Mesenchymal stem cell (in vitro differentiated cells and primary cell): ENCODE measurements around the gene SMIM29.
"Not testable (repeated sequence)": the region's sequence is repeated elsewhere in the genome, so short reads cannot be mapped to it uniquely, and the experiment has no call there.

Source experiments
- DNase-seq: peaks from one replicate; pipeline ENCODE4 v3.0.0-alpha.2; 2013
- H2AFZ ChIP-seq: one replicate; pipeline ENCODE4 v1.6.1; 2013; ENCODE audit warnings: low read depth, mild to moderate bottlenecking, control low read depth, inconsistent platforms, low read length, moderate library complexity
- H2AK5ac ChIP-seq: 2 replicates; pipeline ENCODE4 v1.6.1; 2013; ENCODE audit warnings: low read length, moderate library complexity, mild to moderate bottlenecking, inconsistent platforms; ENCODE audit not compliant: severe bottlenecking
- H2BK120ac ChIP-seq: one replicate; pipeline ENCODE4 v1.6.1; 2013; ENCODE audit warnings: low read depth, mild to moderate bottlenecking, inconsistent platforms, low read length, moderate library complexity
- H2BK12ac ChIP-seq, 2 experiments: one replicate each; pipeline ENCODE4 v1.6.1; 2013; ENCODE audit warnings: inconsistent platforms in 2 of 2, low read length in 2 of 2, mild to moderate bottlenecking in 2 of 2, moderate library complexity in 2 of 2, control low read depth in 1 of 2
- H2BK15ac ChIP-seq: one replicate; pipeline ENCODE4 v1.6.1; 2013; ENCODE audit warnings: mild to moderate bottlenecking, low read depth, inconsistent platforms; ENCODE audit not compliant: poor library complexity, severe bottlenecking
- H2BK5ac ChIP-seq: 2 replicates; pipeline ENCODE4 v1.6.1; 2013; ENCODE audit warnings: low read depth, mild to moderate bottlenecking, low read length, control low read depth, inconsistent platforms; ENCODE audit not compliant: poor library complexity, severe bottlenecking
- H3K14ac ChIP-seq, 2 experiments: one replicate each; pipeline ENCODE4 v1.6.1; 2013; ENCODE audit warnings: inconsistent platforms in 2 of 2, low read length in 2 of 2, control low read depth in 1 of 2, mild to moderate bottlenecking in 1 of 2, moderate library complexity in 1 of 2
- H3K18ac ChIP-seq, 2 experiments: one replicate each; pipeline ENCODE4 v1.6.1; 2013; ENCODE audit warnings: inconsistent platforms in 2 of 2, low read length in 2 of 2, control low read depth in 1 of 2, low read depth in 1 of 2, mild to moderate bottlenecking in 1 of 2
- H3K23ac ChIP-seq, 2 experiments: one replicate each; pipeline ENCODE4 v1.6.1; 2013; ENCODE audit warnings: inconsistent platforms in 2 of 2, low read length in 2 of 2, mild to moderate bottlenecking in 2 of 2, moderate library complexity in 2 of 2, control low read depth in 1 of 2
- H3K27ac ChIP-seq: 2 replicates; pipeline ENCODE4 v1.5.1; 2013; ENCODE audit warnings: mild to moderate bottlenecking, moderate library complexity, low read length, control low read depth, inconsistent platforms; ENCODE audit not compliant: poor library complexity, severe bottlenecking
- H3K27me3 ChIP-seq, 2 experiments: 2 replicates each; pipeline versions ENCODE4 v1.6.1 to v1.7.0; 2013; ENCODE audit warnings: low read length in 2 of 2, mild to moderate bottlenecking in 2 of 2, moderate library complexity in 2 of 2, control low read depth in 1 of 2, inconsistent platforms in 1 of 2; ENCODE audit not compliant: control insufficient read depth in 1 of 2, insufficient read depth in 1 of 2
- H3K36me3 ChIP-seq, 2 experiments: 2 replicates each; pipeline versions ENCODE4 v1.6.1 to v1.7.0; 2013; ENCODE audit warnings: low read length in 2 of 2, control low read depth in 1 of 2, inconsistent platforms in 1 of 2, low read depth in 1 of 2, mild to moderate bottlenecking in 1 of 2; ENCODE audit not compliant: insufficient read depth in 2 of 2, control insufficient read depth in 1 of 2
- H3K4ac ChIP-seq, 2 experiments: one replicate each; pipeline ENCODE4 v1.6.1; 2013; ENCODE audit warnings: inconsistent platforms in 2 of 2, low read length in 2 of 2, mild to moderate bottlenecking in 2 of 2, moderate library complexity in 2 of 2, control low read depth in 1 of 2, low read depth in 1 of 2
- H3K4me1 ChIP-seq: 2 replicates; pipeline ENCODE4 v1.6.1; 2013; ENCODE audit warnings: low read depth, low read length, control low read depth; ENCODE audit not compliant: control insufficient read depth, insufficient read depth
- H3K4me2 ChIP-seq: 2 replicates; pipeline ENCODE4 v1.6.1; 2013; ENCODE audit warnings: low read length, mild to moderate bottlenecking, inconsistent platforms; ENCODE audit not compliant: poor library complexity, severe bottlenecking
- H3K4me3 ChIP-seq, 2 experiments: 2 replicates each; pipeline versions ENCODE4 v1.5.1 to v1.7.0; 2013; ENCODE audit warnings: low read length in 2 of 2, mild to moderate bottlenecking in 2 of 2, control low read depth in 1 of 2, low read depth in 1 of 2; ENCODE audit not compliant: insufficient read depth in 1 of 2
- H3K79me1 ChIP-seq: replicated peaks from 2 replicates; pipeline ENCODE4 v1.6.1; 2013; ENCODE audit warnings: mild to moderate bottlenecking, control low read depth, low read length, inconsistent platforms; ENCODE audit not compliant: poor library complexity, severe bottlenecking
- H3K9ac ChIP-seq: 2 replicates; pipeline ENCODE4 v1.7.0; 2013; ENCODE audit warnings: mild to moderate bottlenecking, low read length, moderate library complexity
- H3K9me3 ChIP-seq: 2 replicates; pipeline ENCODE4 v1.7.0; 2013; ENCODE audit warnings: mild to moderate bottlenecking, low read length; ENCODE audit not compliant: control insufficient read depth
- H4K8ac ChIP-seq: one replicate; pipeline ENCODE4 v1.6.1; 2013; ENCODE audit warnings: inconsistent platforms, mild to moderate bottlenecking, low read length, moderate library complexity
- H4K91ac ChIP-seq: one replicate; pipeline ENCODE4 v1.6.1; 2013; ENCODE audit warnings: mild to moderate bottlenecking, low read length, inconsistent platforms
- WGBS: methylation state at CpG from one replicate; pipeline ENCODE4 v1.1.7; 2013; ENCODE audit warnings: mixed read lengths; 5-methylcytosine and 5-hydroxymethylcytosine counted together

The SMIM29 gene

GRCh38 chr6:34263484-34263883 is 14.7 kb upstream of the SMIM29 start:
- H3K14ac ChIP-seq, H3K4ac ChIP-seq, H3K9me3 ChIP-seq, H3K4me1 ChIP-seq, H2BK12ac ChIP-seq, H2AFZ ChIP-seq, H2AK5ac ChIP-seq, H3K23ac ChIP-seq, H2BK5ac ChIP-seq, H3K9ac ChIP-seq, H4K91ac ChIP-seq, H2BK120ac ChIP-seq, H3K4me3 ChIP-seq, DNase-seq, H3K27me3 ChIP-seq, H3K27ac ChIP-seq, H3K4me2 ChIP-seq, H3K18ac ChIP-seq, H2BK15ac ChIP-seq, H3K79me1 ChIP-seq, H4K8ac ChIP-seq: not testable (repeated sequence)
- 94% methylated on average over 16 of the region's 23 CpGs for WGBS
- peaks cover 9 to 42% of the 10 kb centered on the region in 2 experiments for H3K36me3 ChIP-seq

GRCh38 chr6:34260576-34261267 is 11.9 kb upstream of the SMIM29 start:
- H2BK12ac ChIP-seq = no peak overlapping the region
- no peak overlapping the region for H2BK5ac ChIP-seq
- no peak overlapping the region for H4K91ac ChIP-seq
- H3K4me2 ChIP-seq = no peak overlapping the region
- H3K23ac ChIP-seq = no peak overlapping the region
- no peaks in the 10 kb centered on the region for H3K4me1 ChIP-seq
- H2BK120ac ChIP-seq = no peak overlapping the region
- no peak overlapping the region for H3K18ac ChIP-seq
- H3K79me1 ChIP-seq = no peaks in the 10 kb centered on the region
- no peak overlapping the region for H3K4ac ChIP-seq
- no peak overlapping the region for H4K8ac ChIP-seq
- peaks cover 9 to 42% of the 10 kb centered on the region in 2 experiments for H3K36me3 ChIP-seq
- peaks cover 6% of the 10 kb centered on the region for H3K9me3 ChIP-seq
- H3K27ac ChIP-seq = no peak overlapping the region
- H3K27me3 ChIP-seq = no peaks in the 10 kb centered on the region
- no peak overlapping the region for H2AFZ ChIP-seq
- no peak overlapping the region for H3K4me3 ChIP-seq
- H2AK5ac ChIP-seq = no peak overlapping the region
- no peak overlapping the region for H2BK15ac ChIP-seq
- H3K14ac ChIP-seq = no peak overlapping the region
- WGBS = 89% methylated on average over 17 of the region's 17 CpGs
- no peak overlapping the region for H3K9ac ChIP-seq
- DNase-seq = no peak

- H2BK15ac ChIP-seq = no peak overlapping the region
- H4K91ac ChIP-seq = no peak overlapping the region
- no peak for DNase-seq
- no peak overlapping the region for H3K4me3 ChIP-seq
- H2AK5ac ChIP-seq = no peak overlapping the region
- H3K36me3 ChIP-seq = peaks cover 9 to 39% of the 10 kb centered on the region in 2 experiments
- H3K27ac ChIP-seq = no peak overlapping the region
- H3K4ac ChIP-seq = no peak overlapping the region
- no peak overlapping the region for H3K4me2 ChIP-seq
- no peaks in the 10 kb centered on the region for H3K27me3 ChIP-seq
- no peak overlapping the region for H2BK120ac ChIP-seq
- H3K18ac ChIP-seq = no peak overlapping the region
- H2BK5ac ChIP-seq = no peak overlapping the region
- H2BK12ac ChIP-seq = no peak overlapping the region
- H4K8ac ChIP-seq = no peak overlapping the region
- no peak overlapping the region for H3K9ac ChIP-seq
- no peak overlapping the region for H3K14ac ChIP-seq
- peaks cover 6% of the 10 kb centered on the region for H3K9me3 ChIP-seq
- H2AFZ ChIP-seq = no peak overlapping the region
- no peak overlapping the region for H3K23ac ChIP-seq
- H3K4me1 ChIP-seq = no peaks in the 10 kb centered on the region
- no peaks in the 10 kb centered on the region for H3K79me1 ChIP-seq
- WGBS = 96% methylated on average over 4 of the region's 6 CpGs
Observed at GRCh38 chr6:34259529-34260069, 10.8 kb upstream of the SMIM29 start.

- no CpG with 5 or more reads among the region's 2 CpGs for WGBS
- H4K91ac ChIP-seq, H3K36me3 ChIP-seq, H3K18ac ChIP-seq, H4K8ac ChIP-seq, DNase-seq, H3K27me3 ChIP-seq, H3K4ac ChIP-seq, H2BK12ac ChIP-seq, H2BK5ac ChIP-seq, H3K4me2 ChIP-seq, H3K4me3 ChIP-seq, H3K14ac ChIP-seq, H3K23ac ChIP-seq, H3K79me1 ChIP-seq, H2BK15ac ChIP-seq, H2BK120ac ChIP-seq, H2AK5ac ChIP-seq, H2AFZ ChIP-seq, H3K9ac ChIP-seq, H3K27ac ChIP-seq, H3K9me3 ChIP-seq: not testable (repeated sequence)
- peaks cover 14% of the 10 kb centered on the region for H3K4me1 ChIP-seq
Observed at GRCh38 chr6:34252395-34252794, 3.6 kb upstream of the SMIM29 start.
